Peyer's patch (tissue), 4 donors: ENCODE measurements around the gene VAMP5.

ENCODE experiments used
- POLR2A ChIP-seq, 2 donors: fragments of 450-650 bp; IDR thresholded peaks; one replicate each; pipeline ENCODE4 v1.5.1; 2017; ENCODE audit warnings: antibody characterized with exemption in 2 of 2, mild to moderate bottlenecking in 2 of 2, moderate library complexity in 2 of 2
- TF ChIP-seq, protein P1 (sequence below), 6 experiments: fragments of 450-650 bp in 4 of 6; fragments of 200-600 bp in 2 of 6; sonication (generic) in 1 of 6; IDR thresholded peaks; one replicate each; pipeline ENCODE4 v1.5.1; 2017 to 2019; ENCODE audit warnings: antibody characterized with exemption in 6 of 6, mild to moderate bottlenecking in 3 of 6, moderate library complexity in 1 of 6

DNA sequence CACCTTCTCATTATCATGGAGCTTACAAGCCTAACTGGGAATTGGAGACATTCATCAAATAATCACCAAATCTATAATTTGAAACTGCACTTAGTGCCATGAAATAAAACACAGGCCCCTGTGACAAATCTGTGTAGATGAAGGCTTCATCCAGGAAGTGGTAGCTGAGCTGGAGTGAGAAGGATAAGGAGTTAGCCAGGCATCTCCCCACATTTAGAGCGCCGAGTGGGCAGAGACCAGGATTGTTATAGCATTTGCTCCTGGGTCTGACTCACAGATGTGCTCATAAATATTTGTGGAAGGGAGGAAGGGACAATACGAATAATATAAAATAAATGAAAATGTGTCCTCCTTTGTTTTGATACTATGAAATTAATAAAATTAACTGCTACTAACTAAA, 47.8 kb upstream of the VAMP5 start:
- TF ChIP-seq, protein P1, sequence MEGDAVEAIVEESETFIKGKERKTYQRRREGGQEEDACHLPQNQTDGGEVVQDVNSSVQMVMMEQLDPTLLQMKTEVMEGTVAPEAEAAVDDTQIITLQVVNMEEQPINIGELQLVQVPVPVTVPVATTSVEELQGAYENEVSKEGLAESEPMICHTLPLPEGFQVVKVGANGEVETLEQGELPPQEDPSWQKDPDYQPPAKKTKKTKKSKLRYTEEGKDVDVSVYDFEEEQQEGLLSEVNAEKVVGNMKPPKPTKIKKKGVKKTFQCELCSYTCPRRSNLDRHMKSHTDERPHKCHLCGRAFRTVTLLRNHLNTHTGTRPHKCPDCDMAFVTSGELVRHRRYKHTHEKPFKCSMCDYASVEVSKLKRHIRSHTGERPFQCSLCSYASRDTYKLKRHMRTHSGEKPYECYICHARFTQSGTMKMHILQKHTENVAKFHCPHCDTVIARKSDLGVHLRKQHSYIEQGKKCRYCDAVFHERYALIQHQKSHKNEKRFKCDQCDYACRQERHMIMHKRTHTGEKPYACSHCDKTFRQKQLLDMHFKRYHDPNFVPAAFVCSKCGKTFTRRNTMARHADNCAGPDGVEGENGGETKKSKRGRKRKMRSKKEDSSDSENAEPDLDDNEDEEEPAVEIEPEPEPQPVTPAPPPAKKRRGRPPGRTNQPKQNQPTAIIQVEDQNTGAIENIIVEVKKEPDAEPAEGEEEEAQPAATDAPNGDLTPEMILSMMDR (IDR thresholded peaks at IDR 0.05), result no peak
- no peak for TF ChIP-seq POLR2A (IDR thresholded peaks at IDR 0.05)
